GM21367 (cell line): ENCODE results near the gene TMEM220.

Experiments used
- ATAC-seq: cut with Tn5 transposase; IDR thresholded peaks from one replicate; pipeline ENCODE4 v1.9.1; 2021; ENCODE audit not compliant: unreplicated experiment

TMEM220 gene

GRCh38 chr17:10729334-10730193, at the start of gene TMEM220:
Gene TMEM220 (minus strand): TSS chr17:10730023. CDS start chr17:10729851, 172 bp downstream.
- peak; percentile 59 for ATAC-seq

DNA sequence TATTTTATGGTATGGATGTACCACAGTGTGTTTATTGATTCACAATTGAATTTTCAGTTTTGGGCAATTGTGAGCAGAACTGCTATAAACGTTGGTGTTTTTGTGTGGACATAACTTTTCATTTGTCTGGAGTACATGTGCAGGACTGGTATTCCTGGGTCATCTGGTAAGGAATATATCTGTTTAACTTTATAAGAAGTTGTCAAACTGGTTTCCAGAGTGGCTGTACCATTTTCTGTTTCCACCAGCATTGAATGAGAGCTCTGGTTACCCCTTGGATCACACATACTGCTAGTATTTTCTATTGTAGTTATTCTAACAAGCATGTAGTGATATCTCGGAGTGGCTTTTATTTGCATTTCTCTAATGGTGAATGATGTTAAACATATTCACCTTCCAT, 49.8 kb upstream of the TMEM220 start:
- no peak for ATAC-seq

DNA sequence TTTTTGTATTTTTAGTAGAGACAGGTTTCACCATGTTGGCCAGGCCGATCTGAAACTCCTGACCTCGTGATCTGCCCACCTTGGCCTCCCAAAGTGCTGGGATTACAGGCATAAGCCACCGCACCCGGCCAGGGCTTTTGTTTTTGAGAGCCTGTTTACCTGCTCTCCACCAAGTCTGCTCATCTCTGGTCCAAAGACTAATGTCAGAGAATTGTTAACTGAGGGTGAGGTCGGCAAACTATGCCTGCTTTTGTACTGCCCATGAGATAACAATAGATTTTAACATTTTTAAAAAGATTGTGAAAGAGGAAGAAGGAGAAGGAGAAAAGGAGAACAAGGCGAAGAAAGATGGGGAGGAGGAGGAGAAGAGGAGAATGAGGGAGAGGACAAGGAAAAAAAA, 48.1 kb upstream of the TMEM220 start:
- no peak for ATAC-seq

GRCh38 chr17:10777131-10777807, 47.4 kb upstream of the TMEM220 start:
- ATAC-seq: no peak

DNA sequence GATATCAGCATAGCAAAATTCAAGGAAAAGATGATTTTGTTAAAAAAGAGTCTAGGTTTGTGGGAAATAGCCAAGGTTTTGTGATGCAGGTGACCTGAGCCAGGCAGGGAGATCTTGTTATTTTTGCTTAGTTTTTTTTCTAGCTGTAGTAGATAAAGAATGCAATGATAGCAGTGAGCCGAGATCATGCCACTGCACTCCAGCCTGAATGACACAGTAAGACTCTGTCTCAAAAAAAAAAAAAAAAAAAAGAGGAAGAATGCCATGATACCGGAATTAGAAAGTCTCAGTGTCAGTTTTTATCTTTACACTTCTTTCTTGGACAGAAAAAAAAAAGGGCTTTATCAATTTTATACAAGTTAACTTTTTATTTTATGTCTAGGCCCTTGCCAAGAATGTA, 46.6 kb upstream of the TMEM220 start:
- no peak for ATAC-seq

DNA sequence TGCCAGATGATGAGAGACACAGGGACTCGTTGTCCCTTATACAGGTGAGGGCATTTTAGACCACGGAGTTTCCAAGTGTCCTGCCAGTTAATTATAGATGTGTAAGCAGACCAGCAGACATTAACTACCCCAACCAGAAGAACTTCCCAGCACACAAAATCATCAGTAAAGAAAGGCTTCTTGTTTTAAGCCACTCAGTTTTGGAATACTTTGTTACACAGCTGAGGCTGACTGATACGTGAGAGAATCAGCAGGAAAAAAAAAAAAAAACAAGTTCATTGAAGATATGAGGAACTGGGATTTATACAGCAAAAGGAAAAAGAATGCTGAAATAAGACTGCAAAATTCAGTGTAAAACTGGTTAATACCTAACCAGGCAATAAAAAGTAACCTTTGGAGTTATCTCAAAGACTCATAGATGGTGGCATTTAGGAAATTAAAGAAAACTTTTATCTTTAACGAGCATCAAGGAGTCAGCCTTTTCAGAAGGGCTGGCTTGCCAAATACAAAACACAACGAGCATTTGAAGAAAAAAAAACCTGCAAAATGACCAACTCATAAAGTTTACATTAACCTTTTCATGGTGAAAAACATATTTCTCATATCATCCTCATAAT, 46.0 kb upstream of the TMEM220 start:
- ATAC-seq: no peak

GRCh38 chr17:10775058-10775457, 45.2 kb upstream of the TMEM220 start:
- ATAC-seq: no peak

GRCh38 chr17:10773391-10773790, 43.6 kb upstream of the TMEM220 start:
- ATAC-seq: no peak

DNA sequence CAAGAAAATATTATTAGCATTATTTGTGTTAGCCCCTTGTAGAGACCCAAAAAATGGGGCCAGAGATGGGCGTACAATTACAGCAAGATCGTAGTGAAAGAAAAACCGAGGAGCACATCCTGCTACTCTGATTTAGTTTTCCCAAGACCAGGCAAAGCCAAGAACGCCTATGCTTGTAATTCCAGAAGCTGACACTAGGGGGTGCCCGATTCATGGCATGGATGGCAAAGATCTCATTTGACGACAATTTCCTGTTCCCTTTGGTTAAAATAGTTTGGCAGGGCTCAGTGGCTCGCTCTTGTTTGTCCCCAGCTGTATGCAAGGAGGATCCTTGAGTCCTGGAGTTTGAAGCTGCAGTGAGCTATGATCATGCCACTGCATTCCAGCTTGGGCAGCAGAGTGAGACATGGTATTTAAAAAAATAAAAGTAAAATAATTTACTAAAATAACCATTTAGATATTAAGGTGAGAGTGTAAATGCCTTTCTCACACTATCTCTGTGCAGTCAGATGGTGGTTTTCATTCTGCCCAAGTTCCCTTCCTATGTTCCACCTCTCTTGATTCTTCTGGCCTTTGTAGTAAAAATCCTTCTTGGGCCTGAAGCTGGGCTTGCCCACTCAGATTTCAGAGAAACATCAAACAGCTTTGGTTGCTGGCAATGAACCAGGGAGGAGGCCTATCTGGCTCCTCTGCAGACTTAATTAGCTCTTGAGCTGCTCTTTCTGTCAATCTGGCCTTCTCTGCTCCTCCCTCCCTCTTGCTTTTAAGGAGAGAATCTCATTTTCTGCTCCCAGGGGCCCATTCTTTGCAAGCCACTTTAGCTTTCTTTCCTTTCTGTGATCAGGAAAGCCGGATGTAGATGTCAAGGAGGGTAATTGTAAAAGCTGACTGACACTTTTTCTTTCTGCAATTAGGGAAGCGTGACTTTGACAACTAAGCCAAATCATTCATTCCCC, 42.9 kb upstream of the TMEM220 start:
- ATAC-seq: no peak

GRCh38 chr17:10771148-10771547, 41.3 kb upstream of the TMEM220 start:
- ATAC-seq: no peak

DNA sequence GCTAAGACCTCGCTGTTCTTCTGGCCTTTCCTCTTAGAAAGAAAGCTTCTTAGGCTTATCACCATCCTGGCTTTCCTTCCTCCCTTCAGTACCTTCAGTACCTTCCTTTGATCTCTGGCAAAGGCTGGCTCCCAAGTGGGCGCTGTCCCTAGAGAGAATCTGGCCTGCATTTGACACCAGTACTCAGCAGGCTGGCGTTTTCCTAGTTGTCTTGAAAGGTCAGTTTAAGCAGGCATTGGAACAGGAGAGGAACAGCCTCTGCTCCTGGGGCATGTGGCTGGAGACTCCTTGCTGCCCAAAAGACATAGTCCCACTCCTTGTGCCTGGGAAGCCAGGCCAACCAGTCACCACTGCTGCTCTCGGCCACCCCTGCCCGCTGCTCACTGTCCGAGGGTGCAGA, 40.0 kb upstream of the TMEM220 start:
- ATAC-seq: no peak

DNA sequence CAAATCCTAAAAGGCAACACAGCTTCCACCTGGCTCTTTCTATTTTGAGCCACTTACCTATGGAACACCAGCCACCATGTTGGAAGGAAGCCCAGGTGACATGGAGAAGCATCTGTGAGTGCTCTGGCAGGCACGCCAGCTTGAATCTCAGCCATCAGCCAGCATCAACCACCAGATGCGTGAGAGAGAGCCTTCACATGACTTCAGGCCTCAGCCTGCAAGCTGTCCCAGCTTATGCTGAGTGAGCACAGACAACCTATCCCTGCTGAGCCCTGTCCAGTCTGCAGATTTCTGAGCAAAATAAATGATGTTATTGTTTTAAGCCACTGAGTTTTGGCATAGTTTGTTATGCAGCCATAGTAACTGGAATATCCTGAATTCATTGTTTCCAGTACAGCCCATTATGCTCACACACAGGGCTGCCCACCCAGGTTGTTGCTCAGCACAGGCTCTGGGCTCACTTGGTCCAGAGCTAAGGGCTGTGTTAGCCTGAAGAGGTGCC, 39.0 kb upstream of the TMEM220 start:
- no peak for ATAC-seq

GRCh38 chr17:10767232-10767631, 37.4 kb upstream of the TMEM220 start:
- ATAC-seq: no peak

DNA sequence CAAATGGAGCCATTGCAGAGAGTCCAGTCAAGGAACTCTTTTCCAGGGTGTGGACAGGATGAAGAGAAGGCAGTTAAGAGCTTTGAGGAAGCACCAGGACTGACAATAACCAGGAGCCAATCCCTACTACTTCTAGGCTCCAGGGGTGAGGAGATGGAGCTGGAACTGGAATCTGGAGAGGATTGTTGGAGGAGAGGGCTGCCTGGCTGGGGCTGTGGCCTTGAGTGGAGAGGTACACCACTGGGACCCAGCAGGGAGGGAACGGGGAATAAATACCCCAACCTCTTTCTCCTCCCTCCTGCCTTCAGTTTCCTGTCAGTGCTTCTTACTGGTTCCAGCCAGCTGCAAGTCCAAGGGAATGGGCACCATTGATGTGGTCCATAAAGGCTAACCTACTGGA, 32.2 kb upstream of the TMEM220 start:
- no peak for ATAC-seq

- ATAC-seq: no peak
These were observed 31.5 kb upstream of the TMEM220 start for GRCh38 chr17:10761281-10761680.

DNA sequence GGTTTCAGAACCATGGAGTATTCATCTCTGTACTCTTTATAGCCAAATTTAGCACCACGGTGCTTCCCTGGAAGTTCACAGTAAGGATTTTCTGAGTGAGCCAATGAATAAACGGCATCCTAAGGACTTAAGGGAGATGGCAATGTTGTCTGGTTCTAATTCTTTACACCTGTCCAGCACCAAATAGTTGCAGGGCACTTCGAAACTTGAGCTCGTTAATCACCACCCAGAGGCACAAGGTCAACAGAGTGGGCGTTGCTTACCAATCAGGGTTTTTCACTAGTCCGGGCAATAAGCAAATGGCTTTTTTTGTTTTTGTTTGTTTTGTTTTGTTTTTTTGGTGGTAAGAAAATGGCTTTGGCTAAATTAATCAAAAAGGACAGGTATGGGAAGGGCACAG, 28.2 kb upstream of the TMEM220 start:
- no peak for ATAC-seq

DNA sequence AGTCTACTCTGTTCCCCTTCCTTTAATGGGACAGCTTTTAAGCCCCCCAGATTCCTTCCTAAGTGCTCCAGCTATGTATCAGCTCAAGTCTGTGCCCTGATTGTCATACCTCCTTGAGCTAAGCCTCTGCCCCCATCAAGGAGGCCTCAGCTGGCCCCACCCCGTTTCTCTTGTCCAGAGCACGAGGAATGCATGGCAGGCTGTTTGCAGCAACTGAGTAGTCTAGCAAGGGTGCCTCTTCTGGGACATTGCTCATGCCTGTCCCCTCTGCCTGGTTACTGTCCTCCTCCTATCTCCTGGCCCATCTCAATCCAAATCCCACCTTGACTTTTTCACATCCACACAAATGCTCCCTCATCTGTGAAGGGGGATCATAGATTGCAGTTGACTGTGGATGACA, 27.8 kb upstream of the TMEM220 start:
- ATAC-seq: no peak

DNA sequence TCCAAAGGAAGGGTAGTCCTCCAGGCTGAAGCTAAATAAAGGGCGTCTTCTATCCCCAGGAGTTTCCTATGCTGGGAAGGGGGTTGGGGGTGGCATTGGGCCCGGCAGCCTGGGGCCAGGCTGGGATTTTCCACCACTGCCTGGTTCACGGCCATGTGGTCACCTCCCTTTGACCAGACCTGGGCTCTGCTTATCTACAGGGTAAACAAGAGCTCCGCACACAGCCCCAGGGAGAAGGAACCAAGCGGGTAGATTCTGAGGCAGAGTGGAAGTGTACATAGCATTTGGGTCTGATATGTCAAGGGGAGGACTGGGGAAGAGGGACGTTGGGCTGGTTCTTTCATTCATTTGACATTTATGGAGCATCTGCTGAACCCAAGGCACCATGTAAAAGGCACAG, 27.2 kb upstream of the TMEM220 start:
- ATAC-seq: no peak

GRCh38 chr17:10756619-10757018, 26.8 kb upstream of the TMEM220 start:
- no peak for ATAC-seq

- no peak for ATAC-seq
These were observed 26.4 kb upstream of the TMEM220 start for GRCh38 chr17:10756185-10756584.
